Measurements from ENCODE around the gene RNF144A. TPM values are rescaled to one million over a fixed set of nuclear protein-coding genes. Genes with fewer than 3 reads are reported as not detected.

Gene RNF144A
- total RNA-seq, 2 donors from 2014 or later, result 52.7 to 109 TPM

DNA sequence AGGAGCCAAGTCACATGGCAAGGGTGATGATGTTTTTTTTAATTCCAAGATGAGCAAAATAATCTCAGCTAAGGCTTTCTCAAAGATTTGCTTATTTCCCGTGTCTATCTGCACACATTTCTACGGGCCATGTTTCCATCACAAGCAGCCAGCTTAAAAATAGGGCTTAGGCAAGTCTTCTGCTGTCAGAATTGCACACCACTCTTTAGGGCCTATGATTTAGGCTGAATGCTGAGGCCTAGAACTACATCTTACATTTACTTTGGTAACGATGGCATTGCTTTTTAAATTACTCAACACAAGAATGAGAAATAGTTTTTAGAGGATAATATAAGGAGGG, 144.2 kb downstream of the RNF144A start:
- Histone ChIP-seq H3K9me3 (no peaks in the 10 kb centered on the region), H3K27ac (no peak overlapping the region), H3K36me3 (replicated peaks in 1 of 2; ENCODE audit: insufficient read depth in 1 of 2, low read depth in 2 of 2) (no peaks in the 10 kb centered on the region), H3K4me1 (no peaks in the 10 kb centered on the region), H3K27me3 (no peaks in the 10 kb centered on the region), H3K4me3 (no peak overlapping the region)
- no peak for DNase-seq
- no peak for ATAC-seq
- TF ChIP-seq, protein P1, sequence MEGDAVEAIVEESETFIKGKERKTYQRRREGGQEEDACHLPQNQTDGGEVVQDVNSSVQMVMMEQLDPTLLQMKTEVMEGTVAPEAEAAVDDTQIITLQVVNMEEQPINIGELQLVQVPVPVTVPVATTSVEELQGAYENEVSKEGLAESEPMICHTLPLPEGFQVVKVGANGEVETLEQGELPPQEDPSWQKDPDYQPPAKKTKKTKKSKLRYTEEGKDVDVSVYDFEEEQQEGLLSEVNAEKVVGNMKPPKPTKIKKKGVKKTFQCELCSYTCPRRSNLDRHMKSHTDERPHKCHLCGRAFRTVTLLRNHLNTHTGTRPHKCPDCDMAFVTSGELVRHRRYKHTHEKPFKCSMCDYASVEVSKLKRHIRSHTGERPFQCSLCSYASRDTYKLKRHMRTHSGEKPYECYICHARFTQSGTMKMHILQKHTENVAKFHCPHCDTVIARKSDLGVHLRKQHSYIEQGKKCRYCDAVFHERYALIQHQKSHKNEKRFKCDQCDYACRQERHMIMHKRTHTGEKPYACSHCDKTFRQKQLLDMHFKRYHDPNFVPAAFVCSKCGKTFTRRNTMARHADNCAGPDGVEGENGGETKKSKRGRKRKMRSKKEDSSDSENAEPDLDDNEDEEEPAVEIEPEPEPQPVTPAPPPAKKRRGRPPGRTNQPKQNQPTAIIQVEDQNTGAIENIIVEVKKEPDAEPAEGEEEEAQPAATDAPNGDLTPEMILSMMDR (IDR thresholded peaks at IDR 0.05), result no peak
- TF ChIP-seq POLR2A (IDR thresholded peaks at IDR 0.05), result no peak
- intact Hi-C loops (cut with DNase I), result no loop called here
- WGBS, 2 donors, result 88 to 92% methylated on average over 3 of the region's 3 CpGs

DNA sequence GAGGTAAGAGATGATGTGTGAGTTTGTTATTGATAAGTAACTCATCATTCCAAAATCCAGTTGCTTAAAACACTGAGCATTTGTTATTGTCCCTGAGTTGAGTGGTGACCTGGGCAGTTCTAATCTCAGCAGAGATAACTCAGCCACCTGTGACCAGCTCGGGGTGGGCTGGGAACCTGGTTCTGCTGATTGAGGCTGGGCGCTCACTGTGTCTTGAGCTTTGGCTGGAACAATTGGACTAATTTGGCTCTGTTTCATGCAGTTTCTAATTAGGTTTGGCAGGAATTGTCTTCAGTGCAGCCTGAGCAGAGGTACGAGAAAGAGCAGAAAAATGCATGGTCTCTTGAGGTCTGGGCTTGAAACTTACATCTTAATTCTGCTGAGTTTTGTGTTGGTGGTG, 144.7 kb downstream of the RNF144A start:
- ATAC-seq (no peak), DNase-seq (no peak)
- 75 to 79% methylated on average over 3 of the region's 3 CpGs for WGBS, 2 donors
- no peak for TF ChIP-seq POLR2A (IDR thresholded peaks at IDR 0.05)
- TF ChIP-seq, protein P1 (IDR thresholded peaks at IDR 0.05), result no peak
- no peaks in the 10 kb centered on the region for H3K36me3 ChIP-seq (replicated peaks in 1 of 2; ENCODE audit: insufficient read depth in 1 of 2, low read depth in 2 of 2)
- intact Hi-C loops (cut with DNase I), result no loop called here
- no peak overlapping the region for H3K27ac ChIP-seq
- no peaks in the 10 kb centered on the region for H3K27me3 ChIP-seq
- H3K4me3 ChIP-seq, result no peak overlapping the region
- H3K4me1 ChIP-seq, result no peaks in the 10 kb centered on the region
- H3K9me3 ChIP-seq, result no peaks in the 10 kb centered on the region

DNA sequence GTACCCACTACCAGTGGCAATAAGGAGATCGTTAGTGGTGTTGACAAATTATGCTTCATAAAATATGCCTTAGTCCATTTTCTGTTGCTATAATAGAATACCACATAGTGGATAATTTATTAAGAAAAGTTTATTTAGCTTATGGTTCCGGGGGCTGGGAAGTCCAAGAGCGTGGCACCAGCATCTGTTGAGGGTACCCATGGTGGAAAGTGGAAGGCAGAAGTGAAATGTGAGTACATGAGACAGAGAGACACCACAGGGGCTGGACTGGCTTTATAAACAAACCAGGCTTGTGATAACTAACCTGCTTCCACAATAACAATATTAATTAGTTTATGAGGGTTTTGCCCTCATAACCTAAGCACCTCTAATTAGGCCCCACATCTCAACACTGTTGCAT, 146.6 kb downstream of the RNF144A start:
- Histone ChIP-seq H3K9me3 (no peaks in the 10 kb centered on the region), H3K36me3 (replicated peaks in 1 of 2; ENCODE audit: insufficient read depth in 1 of 2, low read depth in 2 of 2) (no peaks in the 10 kb centered on the region), H3K4me3 (no peak overlapping the region), H3K27ac (no peak overlapping the region), H3K27me3 (no peaks in the 10 kb centered on the region), H3K4me1 (no peaks in the 10 kb centered on the region)
- intact Hi-C loops (cut with DNase I), result no loop called here
- WGBS, 2 donors, result 79 to 98% methylated on average over 3 of the region's 3 CpGs
- ATAC-seq (no peak), DNase-seq (no peak)
- TF ChIP-seq, protein P1 (IDR thresholded peaks at IDR 0.05), result no peak
- no peak for TF ChIP-seq POLR2A (IDR thresholded peaks at IDR 0.05)

DNA sequence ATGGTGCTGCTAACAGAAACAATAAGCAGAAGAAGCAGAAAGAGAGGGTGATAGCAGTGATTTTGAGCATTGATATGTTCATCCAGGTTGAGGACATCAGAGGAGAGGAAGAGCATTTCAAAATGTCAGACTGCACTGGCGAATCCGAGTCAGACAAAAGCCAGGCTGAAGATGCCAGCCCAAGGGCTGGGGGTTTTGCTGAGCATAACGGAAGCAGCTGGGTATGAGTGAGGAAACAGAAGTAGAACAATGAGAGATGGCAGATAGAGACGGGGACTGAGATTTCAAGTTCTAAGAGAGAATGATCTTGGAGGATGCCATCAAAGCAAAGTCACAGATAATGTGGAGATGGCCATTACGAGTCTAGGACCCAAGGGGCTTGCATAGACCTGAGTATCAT, 151.2 kb downstream of the RNF144A start:
- Histone ChIP-seq H3K27ac (no peak overlapping the region), H3K27me3 (no peaks in the 10 kb centered on the region), H3K4me1 (no peaks in the 10 kb centered on the region), H3K4me3 (no peak overlapping the region), H3K36me3 (replicated peaks in 1 of 2; ENCODE audit: insufficient read depth in 1 of 2, low read depth in 2 of 2) (no peaks in the 10 kb centered on the region), H3K9me3 (no peaks in the 10 kb centered on the region)
- 91 to 92% methylated on average over 5 of the region's 5 CpGs for whole genome bisulfite sequencing, 2 donors
- DNase-seq (no peak), ATAC-seq (no peak)
- intact Hi-C loops (cut with DNase I), result no loop called here
- TF ChIP-seq POLR2A (IDR thresholded peaks at IDR 0.05), result no peak

DNA sequence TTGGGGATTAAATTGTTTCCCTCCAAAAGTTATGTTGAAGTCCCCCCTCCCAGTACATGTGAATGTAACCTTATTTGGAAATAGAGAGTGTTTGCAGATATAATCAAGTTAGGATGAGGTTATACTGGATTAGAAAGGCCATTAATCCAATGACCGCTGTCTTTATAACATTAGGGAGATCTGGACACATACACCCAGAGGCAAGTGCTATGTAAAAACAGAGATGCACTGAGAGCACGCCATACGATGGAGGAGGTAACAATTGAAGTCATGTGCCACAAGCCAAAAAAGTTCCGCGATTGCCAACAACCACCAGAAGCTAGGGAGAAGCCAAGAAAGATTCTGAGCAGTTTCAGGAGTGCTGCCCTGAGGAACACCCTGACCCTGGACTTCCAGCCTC, 153.3 kb downstream of the RNF144A start:
- Histone ChIP-seq H3K27ac (no peak overlapping the region), H3K27me3 (no peaks in the 10 kb centered on the region), H3K9me3 (no peaks in the 10 kb centered on the region), H3K4me1 (no peaks in the 10 kb centered on the region), H3K36me3 (replicated peaks in 1 of 2; ENCODE audit: insufficient read depth in 1 of 2, low read depth in 2 of 2) (no peaks in the 10 kb centered on the region), H3K4me3 (no peak overlapping the region)
- intact Hi-C loops (cut with DNase I), result no loop called here
- WGBS, 2 donors, result 91 to 97% methylated on average over 5 of the region's 5 CpGs
- DNase-seq (no peak), ATAC-seq (no peak)
- no peak for TF ChIP-seq POLR2A (IDR thresholded peaks at IDR 0.05)
- TF ChIP-seq, protein P1 (IDR thresholded peaks at IDR 0.05), result no peak

All from body of pancreas (tissue), 4 donors.